ENCODE data around the gene GBA2.

DNA sequence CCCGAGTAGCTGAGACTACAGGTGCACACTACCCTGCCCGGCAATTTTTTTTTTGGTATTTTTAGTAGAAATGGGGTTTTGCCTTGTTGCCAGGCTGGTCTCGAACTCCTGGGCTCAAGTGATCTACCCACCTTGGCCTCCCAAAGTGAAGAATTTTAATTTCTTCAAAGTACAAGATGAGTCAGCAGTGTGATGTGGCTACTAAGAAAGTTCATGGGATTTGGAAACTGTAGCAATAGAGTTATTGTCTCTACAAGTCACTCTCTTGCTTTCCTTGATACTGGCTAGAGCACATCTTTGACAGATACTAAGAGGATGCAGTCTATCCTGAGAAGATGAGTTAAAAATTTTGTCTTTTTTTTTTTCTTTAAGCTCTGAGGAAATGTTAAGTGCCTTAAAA lies 14.9 kb downstream of the GBA2 start:
- TF ChIP-seq SIN3A (IDR thresholded peaks at IDR 0.05; ENCODE audit: borderline replicate concordance, insufficient read depth, low read length) (no peak), POLR2AphosphoS5 (IDR thresholded peaks at IDR 0.05; ENCODE audit: low read depth, low read length) (no peak), FOXP2 (optimal IDR thresholded peaks at IDR 0.05; ENCODE audit: borderline replicate concordance, extremely low read depth, extremely low read length, insufficient read depth) (no peak)

Data from PFSK-1 (cell line).